Measurements from ENCODE around the gene ZBTB7A.
"Not testable (repeated sequence)": the region's sequence is repeated elsewhere in the genome, so short reads cannot be mapped to it uniquely, and the experiment has no call there.

The ZBTB7A gene

GRCh38 chr19:4015705-4016402, 50.8 kb downstream of the ZBTB7A start:
- no peak for DNase-seq (ENCODE audit: low read depth)

GRCh38 chr19:4014541-4015491, 51.9 kb downstream of the ZBTB7A start:
- DNase-seq (ENCODE audit: low read depth): peak; percentile 14

- no peak for DNase-seq (ENCODE audit: low read depth)
Observed at GRCh38 chr19:4013886-4014540, 52.7 kb downstream of the ZBTB7A start.

- no peak for DNase-seq (ENCODE audit: low read depth)
Observed at GRCh38 chr19:4012975-4013634, 53.6 kb downstream of the ZBTB7A start.

- no peak for DNase-seq (ENCODE audit: low read depth)
Observed at GRCh38 chr19:4012092-4012974, 54.4 kb downstream of the ZBTB7A start.

- DNase-seq (ENCODE audit: low read depth): not testable (repeated sequence)
Observed at GRCh38 chr19:4011430-4011829, 55.3 kb downstream of the ZBTB7A start.

GRCh38 chr19:4010808-4011110, 55.9 kb downstream of the ZBTB7A start:
- DNase-seq (ENCODE audit: low read depth): no peak

- DNase-seq (ENCODE audit: low read depth): no peak
Observed at GRCh38 chr19:4009990-4010807, 56.5 kb downstream of the ZBTB7A start.

- no peak for DNase-seq (ENCODE audit: low read depth)
Observed at GRCh38 chr19:4007836-4008539, 58.7 kb downstream of the ZBTB7A start.

- peak; percentile 93 for DNase-seq (ENCODE audit: low read depth)
Observed at GRCh38 chr19:4007021-4007835, 59.5 kb downstream of the ZBTB7A start, which contains the start of gene PIAS4. Gene PIAS4, plus strand, starts transcription at chr19:4007736. Its CDS starts 25 bp downstream, at chr19:4007761.

GRCh38 chr19:4005436-4005835, 61.3 kb downstream of the ZBTB7A start:
- DNase-seq (ENCODE audit: low read depth): not testable (repeated sequence)

- not testable (repeated sequence) for DNase-seq (ENCODE audit: low read depth)
Observed at GRCh38 chr19:4000798-4001197, 65.9 kb downstream of the ZBTB7A start.

GRCh38 chr19:3998667-3999412, 67.9 kb downstream of the ZBTB7A start:
- not testable (repeated sequence) for DNase-seq (ENCODE audit: low read depth)

GRCh38 chr19:3995607-3996006, 71.1 kb downstream of the ZBTB7A start:
- no peak for DNase-seq (ENCODE audit: low read depth)

All from activated T-cell treated with anti-CD3 and anti-CD28 coated beads for 1 hour (primary cell).